Measurements from ENCODE around the gene BLOC1S3. TPM values are rescaled to one million over a fixed set of nuclear protein-coding genes. Genes with fewer than 3 reads are reported as not detected.

BLOC1S3 gene
- total and polyA plus RNA-seq, 4 donors, result 4.2 to 17.3 (median 8.1) TPM

DNA sequence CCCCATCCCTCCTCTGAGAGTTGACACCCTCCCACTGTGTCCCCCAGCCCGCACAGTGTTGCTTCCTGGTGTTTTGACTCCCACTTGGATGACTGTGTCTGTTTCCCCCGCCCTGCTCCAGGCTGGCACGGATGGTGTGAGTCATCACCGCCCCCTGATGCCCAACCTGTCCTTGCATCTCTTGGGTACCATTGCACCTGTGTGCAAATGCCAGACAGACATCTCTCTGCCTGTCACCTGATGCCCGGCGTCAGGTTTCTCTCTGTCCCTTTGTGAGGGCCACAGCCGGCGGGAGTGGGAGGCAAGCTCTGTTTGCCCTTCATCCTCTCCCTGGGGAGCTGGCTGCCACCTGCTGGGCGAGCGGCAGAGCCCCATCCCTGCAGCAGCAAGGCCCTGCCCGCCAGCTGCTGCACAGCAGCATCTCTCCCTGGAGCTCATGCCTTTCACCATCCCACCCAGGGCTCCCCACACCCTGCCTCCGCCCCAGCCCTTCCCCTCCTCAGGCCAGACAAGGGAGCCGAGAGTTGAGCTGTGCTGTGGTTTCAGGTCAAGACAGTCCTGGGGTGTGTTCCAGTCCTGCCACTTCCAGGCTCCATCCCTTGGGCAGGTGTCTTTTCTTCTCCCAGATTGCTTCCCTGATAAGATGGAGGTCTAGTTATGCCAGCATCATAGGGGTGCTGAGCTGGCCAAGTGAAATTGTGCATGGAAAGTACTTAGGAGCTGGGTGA, 47.5 kb upstream of the BLOC1S3 start:
- Histone ChIP-seq H3K27ac (ENCODE audit: low read depth in 1 of 2, low read length in 1 of 2) (no peak overlapping the region), H3K4me1 (ENCODE audit: control insufficient read depth in 5 of 5, insufficient read depth in 5 of 5, low read length in 5 of 5) (no peaks in the 10 kb centered on the region), H3K27me3 (ENCODE audit: control insufficient read depth in 3 of 3, insufficient read depth in 3 of 3, low read length in 2 of 3) (no peaks in the 10 kb centered on the region), H3K9ac (ENCODE audit: insufficient read depth in 1 of 2, low read length in 2 of 2) (no peak overlapping the region), H3K4me3 (no peak overlapping the region), H3K9me3 (ENCODE audit: control insufficient read depth in 4 of 4, insufficient read depth in 3 of 4, low read length in 3 of 4) (no peaks in the 10 kb centered on the region), H3K36me3 (ENCODE audit: control insufficient read depth in 4 of 4, insufficient read depth in 4 of 4, low read length in 4 of 4) (no peaks in the 10 kb centered on the region)
- 68 to 81% methylated on average over 13 of the region's 13 CpGs for WGBS, 2 donors
- no peak for DNase-seq
- TF ChIP-seq, protein P1, sequence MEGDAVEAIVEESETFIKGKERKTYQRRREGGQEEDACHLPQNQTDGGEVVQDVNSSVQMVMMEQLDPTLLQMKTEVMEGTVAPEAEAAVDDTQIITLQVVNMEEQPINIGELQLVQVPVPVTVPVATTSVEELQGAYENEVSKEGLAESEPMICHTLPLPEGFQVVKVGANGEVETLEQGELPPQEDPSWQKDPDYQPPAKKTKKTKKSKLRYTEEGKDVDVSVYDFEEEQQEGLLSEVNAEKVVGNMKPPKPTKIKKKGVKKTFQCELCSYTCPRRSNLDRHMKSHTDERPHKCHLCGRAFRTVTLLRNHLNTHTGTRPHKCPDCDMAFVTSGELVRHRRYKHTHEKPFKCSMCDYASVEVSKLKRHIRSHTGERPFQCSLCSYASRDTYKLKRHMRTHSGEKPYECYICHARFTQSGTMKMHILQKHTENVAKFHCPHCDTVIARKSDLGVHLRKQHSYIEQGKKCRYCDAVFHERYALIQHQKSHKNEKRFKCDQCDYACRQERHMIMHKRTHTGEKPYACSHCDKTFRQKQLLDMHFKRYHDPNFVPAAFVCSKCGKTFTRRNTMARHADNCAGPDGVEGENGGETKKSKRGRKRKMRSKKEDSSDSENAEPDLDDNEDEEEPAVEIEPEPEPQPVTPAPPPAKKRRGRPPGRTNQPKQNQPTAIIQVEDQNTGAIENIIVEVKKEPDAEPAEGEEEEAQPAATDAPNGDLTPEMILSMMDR (IDR thresholded peaks at IDR 0.05; ENCODE audit: control extremely low read depth, extremely low read depth), result no peak
- no peak for ATAC-seq (ENCODE audit: insufficient read depth, low FRiP score)

GRCh38 chr19:45133661-45134060, 44.9 kb upstream of the BLOC1S3 start:
- DNase-seq (no peak), ATAC-seq (ENCODE audit: insufficient read depth, low FRiP score) (no peak)
- WGBS, 2 donors, result 87 to 93% methylated on average over 8 of the region's 8 CpGs
- Histone ChIP-seq H3K9ac (ENCODE audit: insufficient read depth in 1 of 2, low read length in 2 of 2) (no peak overlapping the region), H3K4me1 (ENCODE audit: control insufficient read depth in 5 of 5, insufficient read depth in 5 of 5, low read length in 5 of 5) (peaks cover 0 to 11% (median 4%) of the 10 kb centered on the region in 5 donors), H3K27me3 (ENCODE audit: control insufficient read depth in 3 of 3, insufficient read depth in 3 of 3, low read length in 2 of 3) (no peaks in the 10 kb centered on the region), H3K27ac (ENCODE audit: low read depth in 1 of 2, low read length in 1 of 2) (no peak overlapping the region), H3K4me3 (no peak overlapping the region), H3K36me3 (ENCODE audit: control insufficient read depth in 4 of 4, insufficient read depth in 4 of 4, low read length in 4 of 4) (no peaks in the 10 kb centered on the region), H3K9me3 (ENCODE audit: control insufficient read depth in 4 of 4, insufficient read depth in 3 of 4, low read length in 3 of 4) (no peaks in the 10 kb centered on the region)
- TF ChIP-seq, protein P1 (IDR thresholded peaks at IDR 0.05; ENCODE audit: control extremely low read depth, extremely low read depth), result no peak

DNA sequence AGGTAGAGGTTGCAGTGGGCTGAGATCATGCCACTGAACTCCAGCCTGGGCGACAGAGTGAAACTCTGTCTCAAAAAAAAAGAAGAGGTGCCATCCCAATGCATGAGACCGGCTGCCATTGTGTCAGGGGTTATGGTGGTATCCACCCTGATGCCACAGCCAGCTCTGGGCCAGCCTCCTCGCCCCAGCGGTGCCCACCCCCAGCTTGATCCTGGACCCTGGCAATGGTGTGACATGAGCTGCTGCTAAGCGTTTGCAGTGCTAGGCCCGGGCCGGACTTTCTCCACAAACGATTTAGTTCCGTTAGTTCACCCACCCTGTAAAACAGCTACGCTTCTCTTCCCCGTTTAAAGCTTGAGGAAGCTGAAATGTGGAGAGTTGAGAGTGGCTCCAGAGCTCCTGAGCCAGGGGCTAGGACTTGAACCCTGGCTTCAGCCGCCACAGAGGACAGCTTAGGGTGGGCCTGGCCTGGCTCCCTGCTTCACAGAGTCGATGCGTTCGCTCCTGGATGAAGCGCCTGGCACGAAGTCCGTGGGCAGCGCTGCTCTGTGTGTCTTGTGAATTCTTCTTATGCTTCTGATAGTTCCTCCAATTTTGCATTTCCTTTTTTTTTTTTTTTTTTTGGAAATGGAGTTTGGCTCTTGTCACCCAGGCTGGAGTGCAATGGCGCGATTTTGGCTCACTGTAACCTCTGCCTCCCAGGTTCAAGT, 43.3 kb upstream of the BLOC1S3 start:
- WGBS, 2 donors, result 92 to 95% methylated on average over 21 of the region's 21 CpGs
- TF ChIP-seq, protein P1 (IDR thresholded peaks at IDR 0.05; ENCODE audit: control extremely low read depth, extremely low read depth), result no peak
- Histone ChIP-seq H3K4me3 (no peak overlapping the region), H3K27ac (ENCODE audit: low read depth in 1 of 2, low read length in 1 of 2) (no peak overlapping the region), H3K4me1 (ENCODE audit: control insufficient read depth in 5 of 5, insufficient read depth in 5 of 5, low read length in 5 of 5) (peaks cover 0 to 11% (median 4%) of the 10 kb centered on the region in 5 donors), H3K9me3 (ENCODE audit: control insufficient read depth in 4 of 4, insufficient read depth in 3 of 4, low read length in 3 of 4) (no peaks in the 10 kb centered on the region), H3K9ac (ENCODE audit: insufficient read depth in 1 of 2, low read length in 2 of 2) (no peak overlapping the region), H3K36me3 (ENCODE audit: control insufficient read depth in 4 of 4, insufficient read depth in 4 of 4, low read length in 4 of 4) (peaks cover 0 to 5% (median 0%) of the 10 kb centered on the region in 4 donors), H3K27me3 (ENCODE audit: control insufficient read depth in 3 of 3, insufficient read depth in 3 of 3, low read length in 2 of 3) (no peaks in the 10 kb centered on the region)
- DNase-seq, result no peak
- ATAC-seq (ENCODE audit: insufficient read depth, low FRiP score), result no peak
